Central memory CD8-positive, alpha-beta T cell (primary cell): Measurements from ENCODE around the gene DOK3.

ENCODE experiments used
- ATAC-seq: fragments of 150-1000 bp; cut with Tn5 transposase; replicated peaks from 2 replicates; pipeline ENCODE4 v1.10.0; 2022; ENCODE audit warnings: mild to moderate bottlenecking, moderate FRiP score, moderate number of reproducible peaks; ENCODE audit not compliant: poor library complexity, severe bottlenecking; ENCODE audit errors: extremely low read depth
- DNase-seq, 2 donors: peaks; one replicate each; pipeline ENCODE4 v3.0.0; 2021; ENCODE audit warnings: low spot score in 2 of 2
- H3K27ac Mint-ChIP-seq: one replicate; pipeline ENCODE4 v1.8.0; 2022; ENCODE audit warnings: low read depth, mild to moderate bottlenecking, moderate library complexity, mixed read lengths
- H3K27me3 Mint-ChIP-seq: one replicate; pipeline ENCODE4 v1.8.0; 2022; ENCODE audit warnings: mixed read lengths
- H3K36me3 Mint-ChIP-seq: one replicate; pipeline ENCODE4 v1.8.0; 2022; ENCODE audit warnings: mild to moderate bottlenecking, moderate library complexity, mixed read lengths; ENCODE audit not compliant: insufficient read depth
- H3K4me1 Mint-ChIP-seq: one replicate; pipeline ENCODE4 v1.8.0; 2022; ENCODE audit warnings: mixed read lengths
- H3K4me3 Mint-ChIP-seq: one replicate; pipeline ENCODE4 v1.8.0; 2022; ENCODE audit warnings: mild to moderate bottlenecking, moderate library complexity, mixed read lengths
- H3K9me3 Mint-ChIP-seq: one replicate; pipeline ENCODE4 v1.8.0; 2022; ENCODE audit warnings: mixed read lengths

DOK3 gene

DNA sequence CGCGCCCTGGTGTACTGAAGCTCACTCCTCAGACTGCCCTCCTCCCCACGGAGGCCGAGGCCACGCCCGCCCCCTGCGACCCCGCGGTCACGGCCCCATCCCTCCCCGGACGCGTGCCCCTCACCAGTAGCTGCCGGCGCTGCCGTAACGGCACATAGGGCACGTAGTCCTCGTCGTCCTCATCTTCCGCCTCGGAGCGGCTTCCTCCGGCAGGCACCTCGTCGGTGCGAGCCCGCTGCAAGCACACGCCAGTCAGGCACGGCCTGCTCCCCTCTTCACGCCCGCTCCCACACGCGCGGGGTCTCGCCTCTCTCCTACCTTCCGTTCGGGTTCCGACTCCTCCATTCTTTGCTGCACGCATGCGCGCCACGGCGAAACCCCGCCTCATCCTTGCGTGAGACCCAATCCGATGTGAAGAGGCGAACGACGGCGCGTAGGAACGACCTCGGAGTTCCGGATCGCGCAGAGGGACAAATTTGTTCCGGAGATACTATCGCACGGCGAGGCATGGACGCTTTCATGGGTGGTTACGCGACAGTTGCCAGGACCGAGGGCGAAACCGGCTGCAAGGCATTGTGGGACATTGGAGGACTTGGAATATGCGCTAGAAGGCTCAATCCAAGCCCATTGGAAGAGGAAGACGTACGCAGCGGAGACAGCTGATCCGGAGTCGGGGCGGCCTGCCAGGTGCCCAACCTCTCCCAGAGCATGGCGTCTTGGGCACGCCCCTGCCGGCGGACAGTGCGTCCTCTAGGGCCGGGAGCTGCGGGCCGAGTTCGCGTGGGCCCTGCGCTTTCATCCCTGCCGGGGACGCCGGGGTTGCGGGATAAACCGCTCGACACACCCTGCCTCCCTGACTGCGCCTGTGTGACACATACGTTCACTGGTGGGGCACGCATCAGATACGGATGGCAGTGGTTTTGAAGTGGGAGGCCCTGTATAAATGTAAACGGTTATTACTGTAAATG lies 7.3 kb upstream of the DOK3 start, which contains the start of gene DDX41:
Gene DDX41, minus strand, starts transcription at position 361 of the 968 bp plus-strand sequence. Its CDS starts 16 bp downstream, at position 345.
- ATAC-seq (peak; percentile 88), DNase-seq (peak; percentile 85 to 89)
- Mint-ChIP-seq H3K27ac (peak within 1 kb of the TSS; percentile 89), H3K4me1 (peaks cover 57% of the 10 kb centered on the region), H3K27me3 (no peaks in the 10 kb centered on the region), H3K4me3 (peak within 1 kb of the TSS; percentile 94), H3K9me3 (no peaks in the 10 kb centered on the region), H3K36me3 (peaks cover 21% of the 10 kb centered on the region)

DNA sequence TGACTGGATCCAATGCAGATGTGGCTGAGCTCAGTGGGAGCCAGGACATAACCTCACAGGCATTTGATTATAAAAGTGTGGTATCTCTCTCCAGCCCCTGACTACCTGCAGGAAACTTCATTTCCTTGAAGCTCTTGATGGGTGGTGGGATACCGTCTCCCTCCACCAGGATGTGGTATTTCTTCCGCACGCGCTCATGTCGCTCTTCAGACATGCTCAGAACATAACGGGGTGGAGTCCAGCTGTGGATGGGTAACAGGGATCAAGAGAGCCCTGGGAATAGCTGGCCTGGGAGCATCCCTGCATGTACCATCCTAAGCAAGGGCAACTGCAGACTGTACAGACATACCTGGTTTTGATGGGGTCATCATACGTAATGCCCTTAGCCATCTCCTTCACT lies 6.0 kb upstream of the DOK3 start:
- H3K4me1 Mint-ChIP-seq: peaks cover 44% of the 10 kb centered on the region
- H3K27ac Mint-ChIP-seq: peak overlapping the region; percentile 89

DNA sequence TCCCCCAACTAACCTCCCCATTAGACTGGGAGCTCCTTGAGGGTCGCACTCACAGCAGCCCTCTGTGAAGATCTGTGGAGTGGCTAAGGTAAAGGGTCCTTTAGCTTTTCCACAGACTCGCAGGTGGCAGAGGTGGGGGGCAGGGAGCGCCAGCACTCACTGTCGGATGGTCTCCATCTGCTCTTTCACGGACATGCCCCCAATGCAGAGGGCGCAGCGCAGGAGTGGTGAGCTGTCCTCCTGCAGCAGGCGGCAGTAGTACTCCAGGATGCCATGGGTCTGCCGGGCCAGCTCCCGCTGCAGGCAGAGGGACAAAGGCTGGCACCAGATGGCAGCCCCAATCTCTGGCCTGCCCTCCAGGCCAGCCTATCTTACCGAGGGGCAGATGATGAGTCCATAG lies 4.9 kb upstream of the DOK3 start:
- no peak overlapping the region for H3K27ac Mint-ChIP-seq
- H3K9me3 Mint-ChIP-seq: no peaks in the 10 kb centered on the region
- no peak for DNase-seq
- peaks cover 38% of the 10 kb centered on the region for H3K4me1 Mint-ChIP-seq
- H3K27me3 Mint-ChIP-seq: no peaks in the 10 kb centered on the region
- peaks cover 21% of the 10 kb centered on the region for H3K36me3 Mint-ChIP-seq
- no peak for ATAC-seq
- H3K4me3 Mint-ChIP-seq: no peak overlapping the region

More for the DNA sequence above, 6.0 kb upstream of the DOK3 start:
- Mint-ChIP-seq H3K9me3 (no peaks in the 10 kb centered on the region), H3K4me3 (peak overlapping the region; percentile 94), H3K27me3 (no peaks in the 10 kb centered on the region), H3K36me3 (peaks cover 22% of the 10 kb centered on the region)
- DNase-seq (no peak), ATAC-seq (no peak)

DNA sequence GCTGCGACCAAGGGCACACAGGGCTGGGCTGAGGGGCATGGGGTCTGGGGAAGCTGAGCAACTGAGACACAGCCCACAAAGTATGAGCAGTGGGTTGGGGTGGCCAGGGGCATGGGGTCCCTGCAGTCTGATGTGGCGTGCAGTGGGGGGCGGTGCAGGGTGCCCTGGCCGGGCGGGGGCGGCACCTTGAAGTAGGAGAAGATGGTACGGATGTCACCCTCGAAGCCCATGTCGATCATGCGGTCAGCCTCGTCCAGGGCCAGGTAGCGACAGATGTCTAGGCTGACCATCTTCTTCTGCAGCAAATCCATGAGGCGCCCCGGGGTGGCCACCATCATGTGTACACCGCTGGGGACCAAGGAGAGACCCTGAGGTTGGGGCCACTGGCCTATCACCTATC lies 3.9 kb upstream of the DOK3 start:
- Mint-ChIP-seq H3K9me3 (no peaks in the 10 kb centered on the region), H3K27me3 (no peaks in the 10 kb centered on the region), H3K4me3 (no peak overlapping the region), H3K36me3 (peaks cover 20% of the 10 kb centered on the region), H3K4me1 (peaks cover 38% of the 10 kb centered on the region), H3K27ac (no peak overlapping the region)
- ATAC-seq (no peak), DNase-seq (no peak)

DNA sequence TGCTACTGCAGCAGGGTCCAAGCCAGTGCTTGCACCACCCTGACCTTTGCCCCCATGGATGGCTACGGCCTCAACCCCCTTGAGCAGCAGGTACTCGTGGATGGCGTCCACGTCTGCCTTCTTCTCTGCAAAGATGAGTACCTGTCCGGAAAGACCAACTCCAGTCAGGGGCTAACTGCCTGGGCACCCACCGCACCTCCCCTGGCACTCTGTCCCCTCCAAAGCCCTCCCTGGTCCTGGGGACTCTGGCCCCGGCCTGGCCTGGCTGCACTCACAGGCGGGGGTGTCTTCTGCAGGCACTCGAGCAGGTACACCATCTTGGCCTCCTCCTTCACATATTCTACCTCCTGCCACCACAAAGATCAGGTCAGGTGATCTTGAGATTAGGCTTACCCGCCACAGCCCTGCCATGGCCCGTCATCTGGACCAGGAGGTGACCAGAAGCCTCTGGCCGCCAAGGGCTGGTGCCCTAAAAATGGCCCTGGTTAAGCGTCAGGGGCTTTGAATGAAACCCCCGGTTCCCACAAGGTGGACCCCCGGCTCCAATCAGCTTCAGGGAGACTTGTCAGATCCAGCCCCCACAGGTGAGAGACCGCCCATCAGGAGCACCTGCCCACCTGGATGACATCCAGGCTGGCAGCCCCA lies 3.2 kb upstream of the DOK3 start:
- ATAC-seq (no peak), DNase-seq (no peak)
- Mint-ChIP-seq H3K36me3 (peaks cover 20% of the 10 kb centered on the region), H3K9me3 (no peaks in the 10 kb centered on the region), H3K27ac (no peak overlapping the region), H3K27me3 (no peaks in the 10 kb centered on the region), H3K4me3 (no peak overlapping the region), H3K4me1 (peaks cover 38% of the 10 kb centered on the region)

DNA sequence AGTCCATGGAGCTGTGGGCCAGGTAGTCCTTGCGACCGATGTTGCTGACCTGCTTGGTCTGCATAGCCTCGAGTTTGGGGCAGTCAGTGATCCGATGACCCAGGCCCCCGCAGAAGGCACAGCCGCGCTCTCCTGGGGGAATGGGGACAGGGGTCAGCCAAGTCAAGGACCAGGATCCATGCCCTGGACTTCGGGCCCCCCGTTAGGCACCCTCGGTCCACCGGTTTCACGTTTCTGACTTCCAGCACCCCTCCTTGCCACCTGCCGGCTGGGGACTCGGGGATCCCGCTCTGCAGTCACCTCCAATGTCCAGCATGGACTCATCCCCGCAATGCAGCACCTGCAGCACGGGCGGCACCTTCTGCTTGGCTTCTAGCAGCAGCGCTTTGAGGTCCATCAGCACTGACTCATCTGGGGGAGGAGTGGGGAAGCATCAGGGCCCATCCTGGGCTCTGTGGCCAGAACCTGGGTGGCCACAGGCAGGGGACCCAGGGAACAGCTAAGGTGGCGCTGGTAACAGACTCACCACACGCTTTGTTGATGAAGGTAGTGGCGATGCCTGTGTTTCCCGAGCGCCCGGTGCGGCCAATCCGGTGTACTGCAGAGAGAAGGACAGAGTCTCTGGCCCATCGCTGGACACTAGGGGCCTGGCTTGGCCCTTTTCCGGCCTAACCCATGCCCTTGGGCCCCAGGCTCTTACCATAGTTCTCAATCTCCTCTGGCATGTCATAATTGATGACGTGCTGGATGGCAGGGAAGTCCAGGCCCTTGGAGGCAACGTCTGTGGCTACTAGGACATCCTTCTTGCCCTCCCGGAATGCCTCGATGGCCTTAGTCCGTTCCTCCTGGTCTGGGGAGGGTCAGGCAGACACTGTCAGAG lies 2.4 kb upstream of the DOK3 start:
- peaks cover 18% of the 10 kb centered on the region for H3K36me3 Mint-ChIP-seq
- ATAC-seq: no peak
- H3K27ac Mint-ChIP-seq: no peak overlapping the region
- H3K27me3 Mint-ChIP-seq: no peaks in the 10 kb centered on the region
- H3K9me3 Mint-ChIP-seq: no peaks in the 10 kb centered on the region
- peaks cover 32% of the 10 kb centered on the region for H3K4me1 Mint-ChIP-seq
- DNase-seq: no peak
- no peak overlapping the region for H3K4me3 Mint-ChIP-seq

DNA sequence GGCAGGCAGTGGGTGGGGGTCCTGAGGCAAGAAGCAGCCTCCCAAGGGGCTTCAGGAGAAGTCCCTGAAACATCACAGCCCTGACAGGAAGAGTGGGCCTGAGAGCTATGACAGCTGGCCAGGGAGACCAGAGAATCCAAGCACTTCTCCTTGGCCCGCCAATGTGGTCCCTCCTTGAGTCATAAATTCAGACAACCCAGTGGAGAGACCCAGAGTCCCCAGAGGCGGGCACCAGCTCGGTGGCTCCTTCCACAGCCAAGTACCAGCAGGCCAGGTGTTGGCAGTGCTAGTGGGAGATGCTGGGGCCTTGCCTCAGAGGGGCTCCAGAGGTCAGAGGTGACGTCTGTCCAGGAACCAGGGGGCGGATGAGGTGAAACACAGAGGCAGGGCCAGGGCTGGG lies 1.6 kb upstream of the DOK3 start:
- Mint-ChIP-seq H3K27ac (no peak overlapping the region), H3K4me3 (no peak overlapping the region), H3K4me1 (peaks cover 23% of the 10 kb centered on the region), H3K36me3 (peaks cover 12% of the 10 kb centered on the region), H3K27me3 (no peaks in the 10 kb centered on the region), H3K9me3 (no peaks in the 10 kb centered on the region)
- DNase-seq (no peak), ATAC-seq (no peak)

DNA sequence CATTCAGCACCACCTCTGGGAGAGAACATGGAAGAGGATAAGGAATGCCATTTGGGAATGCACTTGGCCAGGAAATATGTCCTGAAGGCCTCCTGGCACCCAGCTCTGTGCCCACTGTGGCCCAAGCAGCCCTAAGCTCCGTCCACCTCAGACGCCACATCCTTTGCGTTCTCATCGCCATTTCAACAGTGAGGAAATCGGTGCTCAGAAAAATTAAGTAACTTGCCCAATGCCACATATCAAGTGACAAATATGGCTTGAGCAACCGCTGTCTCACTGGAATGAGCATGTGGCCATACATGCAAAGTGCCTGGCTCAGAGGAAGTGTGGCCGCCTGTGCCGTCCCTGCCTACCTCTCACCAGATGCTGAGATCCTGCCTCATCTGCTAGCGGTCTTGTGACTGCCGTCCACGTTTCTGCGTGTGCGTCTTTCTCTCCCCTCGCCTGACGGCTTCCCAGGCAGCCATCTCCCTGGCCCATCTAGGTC lies 984 bp upstream of the DOK3 start:
- no peak for DNase-seq

DNA sequence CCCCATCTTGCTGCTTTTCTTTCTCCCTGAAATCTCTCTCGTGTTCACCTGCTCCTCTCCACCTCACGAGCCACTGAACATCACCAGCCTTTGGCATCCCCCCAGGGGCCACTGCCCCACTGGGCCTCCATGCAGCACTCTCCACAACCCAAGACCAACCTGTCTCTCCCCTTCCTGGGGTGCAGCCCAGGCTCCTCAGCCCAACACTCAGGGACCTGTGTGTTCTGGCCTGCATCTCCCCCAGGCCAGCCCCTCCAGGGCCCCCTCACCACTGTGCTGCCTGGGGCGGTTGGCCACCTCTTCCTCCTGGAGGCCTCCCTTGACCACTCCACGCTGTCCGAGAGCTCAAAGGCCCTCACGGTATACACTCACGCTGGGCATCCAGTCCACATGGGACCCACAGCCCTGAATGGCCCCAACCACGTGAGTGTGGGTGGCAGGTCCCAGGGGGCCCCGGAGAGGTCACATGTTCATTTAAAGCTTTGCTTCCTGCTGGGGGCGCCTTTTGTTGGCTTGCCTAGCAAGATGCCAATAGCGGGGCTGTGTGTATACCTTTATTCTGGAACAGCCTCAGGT lies 453 bp upstream of the DOK3 start:
- Mint-ChIP-seq H3K4me1 (peaks cover 14% of the 10 kb centered on the region), H3K4me3 (peak overlapping the region; percentile 53), H3K27ac (no peak overlapping the region), H3K27me3 (no peaks in the 10 kb centered on the region), H3K9me3 (no peaks in the 10 kb centered on the region), H3K36me3 (peaks cover 13% of the 10 kb centered on the region)
- no peak for ATAC-seq
- no peak for DNase-seq

More for the DNA sequence above, 984 bp upstream of the DOK3 start:
- no peak overlapping the region for H3K27ac Mint-ChIP-seq
- no peaks in the 10 kb centered on the region for H3K27me3 Mint-ChIP-seq
- H3K4me1 Mint-ChIP-seq: peaks cover 18% of the 10 kb centered on the region
- H3K4me3 Mint-ChIP-seq: no peak overlapping the region
- H3K36me3 Mint-ChIP-seq: peaks cover 12% of the 10 kb centered on the region
- ATAC-seq: no peak
- H3K9me3 Mint-ChIP-seq: no peaks in the 10 kb centered on the region

DNA sequence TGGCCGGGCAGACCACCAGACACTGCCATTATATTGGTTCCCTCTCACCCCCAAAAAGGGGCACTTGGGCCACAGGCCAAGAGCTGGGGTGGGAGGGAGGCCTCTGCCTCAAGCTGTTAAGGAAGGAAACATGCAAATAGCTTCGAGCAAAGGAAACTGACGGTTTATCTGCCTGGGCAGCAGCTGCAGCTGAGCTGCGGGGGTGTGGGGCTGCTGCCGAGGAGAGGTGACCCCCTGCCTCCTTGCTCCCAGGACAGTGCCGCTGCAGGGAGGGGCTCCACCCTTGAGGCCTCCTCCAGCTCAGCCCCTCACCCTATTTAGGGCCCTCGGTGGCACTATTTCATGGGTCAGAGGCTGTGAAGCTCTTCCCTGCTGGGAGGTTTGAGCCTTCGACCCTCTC lies 789 bp downstream of the DOK3 start:
- Mint-ChIP-seq H3K4me3 (peak overlapping the region; percentile 63), H3K27ac (no peak overlapping the region), H3K36me3 (peaks cover 10% of the 10 kb centered on the region), H3K27me3 (no peaks in the 10 kb centered on the region), H3K9me3 (no peaks in the 10 kb centered on the region), H3K4me1 (peaks cover 7% of the 10 kb centered on the region)
- no peak for DNase-seq
- no peak for ATAC-seq

DNA sequence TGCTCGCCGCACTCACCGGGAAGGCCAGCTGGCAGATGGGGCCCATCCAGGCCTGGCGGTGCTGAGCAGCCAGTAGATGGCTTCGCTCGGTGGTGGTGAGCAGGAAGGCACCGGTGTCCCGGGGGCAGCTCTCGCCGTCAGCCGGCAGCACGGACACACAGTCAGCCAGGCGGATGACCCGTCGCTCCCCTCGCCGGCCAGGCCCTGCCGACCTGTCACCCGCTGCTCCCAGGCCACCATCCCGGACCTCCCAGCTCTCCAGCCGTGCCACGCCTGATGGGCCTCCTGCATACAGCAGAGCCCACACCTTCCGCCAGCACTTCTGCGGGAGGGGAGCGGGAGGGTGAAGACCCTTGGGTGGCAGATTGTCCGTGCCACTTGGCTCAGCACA lies 1.4 kb downstream of the DOK3 start:
- Mint-ChIP-seq H3K27ac (no peak overlapping the region), H3K27me3 (no peaks in the 10 kb centered on the region), H3K9me3 (no peaks in the 10 kb centered on the region), H3K4me3 (no peak overlapping the region), H3K36me3 (peaks cover 9% of the 10 kb centered on the region), H3K4me1 (peaks cover 5% of the 10 kb centered on the region)
- DNase-seq (no peak), ATAC-seq (no peak)
